Caco-2 (cell line): Measurements from ENCODE around the gene SLC43A3. TPM values are rescaled to one million over a fixed set of nuclear protein-coding genes. Genes with fewer than 3 reads are reported as not detected.
A peak's percentile ranks its signal among the peaks of the same experiment; 100 is the strongest.

ENCODE experiments used
- BruUV-seq: library from RNA; stranded (reverse); fragments of 400-500 nt; replicated peaks from 2 replicates; lab custom pipeline; 2021; lab: Mats Ljungman, UMichigan
- CTCF ChIA-PET: fragments of 300-600 bp; sonication (Branson Sonifier 250); formaldehyde crosslinking; loops from one replicate; lab custom pipeline; 2022; ENCODE audit warnings: antibody characterized with exemption; lab: Charles Lee
- POLR2A ChIA-PET: fragments of 300-600 bp; sonication (Branson Sonifier 250); formaldehyde crosslinking; loops from one replicate; lab custom pipeline; 2022; ENCODE audit warnings: antibody characterized with exemption; lab: Charles Lee
- DNase-seq, 2 experiments: peaks; one replicate each; pipeline versions ENCODE4 v3.0.0 to v3.0.0-alpha.2; 2020 to 2022
- H3K27me3 ChIP-seq: replicated peaks from 2 replicates; pipeline ENCODE4 v1.6.0; 2011; ENCODE audit warnings: low read length; ENCODE audit not compliant: control insufficient read depth, insufficient read depth
- H3K36me3 ChIP-seq: 2 replicates; pipeline ENCODE4 v1.5.1; 2011; ENCODE audit warnings: low read length; ENCODE audit not compliant: control insufficient read depth, insufficient read depth
- H3K4me1 ChIP-seq: fragments of 250-450 bp; sonication (Bioruptor Pico); 2 replicates; pipeline ENCODE4 v1.5.1; 2020; ENCODE audit warnings: mild to moderate bottlenecking
- H3K4me3 ChIP-seq: 2 replicates; pipeline ENCODE4 v1.5.1; 2011; ENCODE audit warnings: low read depth, mild to moderate bottlenecking, control low read depth, low read length
- H3K9me3 ChIP-seq: fragments of 250-450 bp; sonication (Bioruptor Pico); 2 replicates; pipeline ENCODE4 v1.5.1; 2020; ENCODE audit warnings: mild to moderate bottlenecking, moderate library complexity
- H3K27ac Mint-ChIP-seq: one replicate; pipeline ENCODE4 v1.8.0; 2022; ENCODE audit warnings: mixed read lengths; ENCODE audit not compliant: unreplicated experiment
- H3K27me3 Mint-ChIP-seq: one replicate; pipeline ENCODE4 v1.8.0; 2022; ENCODE audit warnings: mixed read lengths; ENCODE audit not compliant: insufficient read depth, unreplicated experiment
- H3K36me3 Mint-ChIP-seq: one replicate; pipeline ENCODE4 v1.8.0; 2022; ENCODE audit warnings: mild to moderate bottlenecking, mixed read lengths; ENCODE audit not compliant: insufficient read depth, unreplicated experiment
- H3K4me1 Mint-ChIP-seq: one replicate; pipeline ENCODE4 v1.8.0; 2022; ENCODE audit warnings: low read depth, mixed read lengths; ENCODE audit not compliant: unreplicated experiment
- H3K4me3 Mint-ChIP-seq: one replicate; pipeline ENCODE4 v1.8.0; 2022; ENCODE audit warnings: mild to moderate bottlenecking, moderate library complexity, mixed read lengths; ENCODE audit not compliant: unreplicated experiment
- H3K9me3 Mint-ChIP-seq: one replicate; pipeline ENCODE4 v1.8.0; 2022; ENCODE audit warnings: mixed read lengths; ENCODE audit not compliant: unreplicated experiment
- intact Hi-C: fragments of 100-400 bp; cut with micrococcal nuclease; formaldehyde crosslinking; loops from one replicate; pipeline ENCODE4 v1.10.0; 2022; ENCODE audit not compliant: unreplicated experiment
- total RNA-seq: library from RNA; stranded (reverse); gene quantifications from 2 replicates; pipeline ENCODE4 v1.2.3, GENCODE V29; 2022
- TF ChIP-seq, protein P1 (sequence below), 2 experiments: fragments of 200-600 bp in 1 of 2; IDR thresholded peaks; 1 replicate in 1 of 2; 2 replicates in 1 of 2; pipeline versions ENCODE4 v1.5.1 to v1.8.0; 2011 to 2022; ENCODE audit warnings: antibody characterized with exemption in 1 of 2, control low read depth in 1 of 2, inconsistent platforms in 1 of 2, low read depth in 1 of 2, low read length in 1 of 2, mild to moderate bottlenecking in 1 of 2, moderate library complexity in 1 of 2; ENCODE audit not compliant: insufficient read depth in 1 of 2, severe bottlenecking in 1 of 2, unreplicated experiment in 1 of 2

Gene SLC43A3
- total RNA-seq, 1 experiment from 2014 or later = not detected

DNA sequence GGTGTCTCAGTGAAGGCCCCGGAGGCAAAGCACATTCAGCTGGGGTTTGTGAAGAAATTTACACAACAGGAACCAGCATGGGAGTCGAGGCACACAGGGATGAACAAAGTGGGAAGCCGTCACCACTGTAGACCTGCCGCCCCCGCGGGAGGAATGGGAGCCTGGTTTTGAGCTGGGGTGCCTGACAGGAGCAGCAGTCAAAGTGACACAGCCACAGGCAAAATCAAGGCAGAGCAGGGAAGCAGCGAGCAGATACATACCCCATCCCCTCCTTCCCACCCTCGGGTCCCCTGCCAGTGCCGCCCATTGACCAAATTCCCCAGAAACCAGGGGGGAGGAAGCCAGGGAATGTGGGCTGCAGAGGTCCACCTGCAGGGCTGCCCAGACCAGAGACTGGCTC lies 67.9 kb downstream of the SLC43A3 start:
- peaks cover 40% of the 10 kb centered on the region for H3K4me1 ChIP-seq
- H3K27me3 Mint-ChIP-seq = no peaks in the 10 kb centered on the region
- no peaks in the 10 kb centered on the region for H3K9me3 ChIP-seq
- TF ChIP-seq, protein P1, sequence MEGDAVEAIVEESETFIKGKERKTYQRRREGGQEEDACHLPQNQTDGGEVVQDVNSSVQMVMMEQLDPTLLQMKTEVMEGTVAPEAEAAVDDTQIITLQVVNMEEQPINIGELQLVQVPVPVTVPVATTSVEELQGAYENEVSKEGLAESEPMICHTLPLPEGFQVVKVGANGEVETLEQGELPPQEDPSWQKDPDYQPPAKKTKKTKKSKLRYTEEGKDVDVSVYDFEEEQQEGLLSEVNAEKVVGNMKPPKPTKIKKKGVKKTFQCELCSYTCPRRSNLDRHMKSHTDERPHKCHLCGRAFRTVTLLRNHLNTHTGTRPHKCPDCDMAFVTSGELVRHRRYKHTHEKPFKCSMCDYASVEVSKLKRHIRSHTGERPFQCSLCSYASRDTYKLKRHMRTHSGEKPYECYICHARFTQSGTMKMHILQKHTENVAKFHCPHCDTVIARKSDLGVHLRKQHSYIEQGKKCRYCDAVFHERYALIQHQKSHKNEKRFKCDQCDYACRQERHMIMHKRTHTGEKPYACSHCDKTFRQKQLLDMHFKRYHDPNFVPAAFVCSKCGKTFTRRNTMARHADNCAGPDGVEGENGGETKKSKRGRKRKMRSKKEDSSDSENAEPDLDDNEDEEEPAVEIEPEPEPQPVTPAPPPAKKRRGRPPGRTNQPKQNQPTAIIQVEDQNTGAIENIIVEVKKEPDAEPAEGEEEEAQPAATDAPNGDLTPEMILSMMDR (IDR thresholded peaks at IDR 0.05; ENCODE audit: insufficient read depth in 1 of 2, low read depth in 1 of 2, low read length in 1 of 2, severe bottlenecking in 1 of 2, unreplicated experiment in 1 of 2) = no peak
- BruUV-seq = no TSS peak
- peaks cover 16% of the 10 kb centered on the region for H3K9me3 Mint-ChIP-seq
- ChIA-PET POLR2A (no interaction called here), CTCF (interaction anchor here (2.4 kb wide), 1 partner anchor 13 kb away, joined by 11 read pairs; no protein-coding TSS in a partner anchor)
- no peak overlapping the region for H3K4me3 Mint-ChIP-seq
- no peaks in the 10 kb centered on the region for H3K27me3 ChIP-seq
- H3K36me3 ChIP-seq = no peaks in the 10 kb centered on the region
- H3K4me3 ChIP-seq = no peak overlapping the region
- H3K36me3 Mint-ChIP-seq = peaks cover 6% of the 10 kb centered on the region
- DNase-seq = no peak
- intact Hi-C loops = no loop called here
- peak overlapping the region; percentile 74 for H3K27ac Mint-ChIP-seq
- peaks cover 27% of the 10 kb centered on the region for H3K4me1 Mint-ChIP-seq

DNA sequence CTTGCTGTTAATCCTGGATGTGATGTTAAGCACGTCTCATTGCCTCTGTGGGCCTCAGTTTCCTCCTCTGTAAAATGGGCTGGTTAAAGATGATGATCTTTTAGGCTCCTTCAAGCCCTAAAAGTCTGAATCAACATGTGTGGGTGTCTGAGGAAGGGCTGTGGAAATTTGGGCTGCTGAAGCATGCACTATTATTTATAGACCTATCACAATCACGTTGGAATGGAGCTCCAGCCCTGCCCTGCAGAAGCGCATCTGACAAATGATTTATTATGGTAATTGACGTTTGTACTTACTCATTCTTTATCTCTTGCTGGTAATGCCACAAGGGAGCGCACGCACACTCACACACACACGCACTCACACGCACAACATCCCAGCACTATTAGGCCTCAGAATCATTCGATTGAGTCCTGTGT lies 68.4 kb downstream of the SLC43A3 start:
- DNase-seq = no peak
- CTCF ChIA-PET = interaction anchor here (2.4 kb wide), 1 partner anchor 13 kb away, joined by 11 read pairs; no protein-coding TSS in a partner anchor

DNA sequence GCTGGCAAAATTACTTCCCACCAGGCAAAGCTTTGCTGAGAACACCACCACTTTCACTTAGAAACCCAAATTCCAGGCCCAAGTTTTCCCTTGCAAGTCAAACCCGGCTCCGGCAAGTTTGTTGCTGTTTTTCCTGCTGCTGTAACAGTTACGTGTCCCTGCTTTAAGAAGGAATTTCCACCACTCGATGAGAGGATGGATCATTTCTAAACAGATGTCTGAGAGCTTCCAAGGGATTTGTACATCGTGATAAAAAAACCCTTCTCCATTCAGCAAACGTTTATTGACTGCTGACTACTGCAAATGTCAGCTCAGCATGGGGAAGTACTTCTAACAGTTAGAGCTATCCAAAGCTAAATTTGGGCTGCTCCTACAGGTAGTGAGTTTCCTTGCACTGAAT lies 69.1 kb downstream of the SLC43A3 start:
- CTCF ChIA-PET = interaction anchor here (0.7 to 0.9 kb wide), 2 partner anchors 11 to 12 kb away, joined by 3 read pairs; no protein-coding TSS in a partner anchor
- no peak overlapping the region for H3K27ac Mint-ChIP-seq

More for the DNA sequence above, 68.4 kb downstream of the SLC43A3 start:
- Histone ChIP-seq H3K36me3 (no peaks in the 10 kb centered on the region), H3K27me3 (no peaks in the 10 kb centered on the region), H3K9me3 (no peaks in the 10 kb centered on the region), H3K4me3 (no peak overlapping the region), H3K4me1 (peaks cover 40% of the 10 kb centered on the region)
- H3K27me3 Mint-ChIP-seq = no peaks in the 10 kb centered on the region
- intact Hi-C loops = no loop called here
- TF ChIP-seq, protein P1 (IDR thresholded peaks at IDR 0.05; ENCODE audit: insufficient read depth in 1 of 2, low read depth in 1 of 2, low read length in 1 of 2, severe bottlenecking in 1 of 2, unreplicated experiment in 1 of 2) = no peak
- peak overlapping the region; percentile 74 for H3K27ac Mint-ChIP-seq
- no TSS peak for BruUV-seq
- POLR2A ChIA-PET = no interaction called here
- peaks cover 16% of the 10 kb centered on the region for H3K9me3 Mint-ChIP-seq
- H3K4me1 Mint-ChIP-seq = peaks cover 27% of the 10 kb centered on the region
- no peak overlapping the region for H3K4me3 Mint-ChIP-seq
- peaks cover 6% of the 10 kb centered on the region for H3K36me3 Mint-ChIP-seq

More for the DNA sequence above, 69.1 kb downstream of the SLC43A3 start:
- H3K4me1 Mint-ChIP-seq = peaks cover 27% of the 10 kb centered on the region
- DNase-seq = no peak
- H3K4me3 Mint-ChIP-seq = no peak overlapping the region
- no peaks in the 10 kb centered on the region for H3K27me3 Mint-ChIP-seq
- Histone ChIP-seq H3K36me3 (no peaks in the 10 kb centered on the region), H3K4me3 (no peak overlapping the region), H3K27me3 (no peaks in the 10 kb centered on the region), H3K4me1 (peaks cover 40% of the 10 kb centered on the region), H3K9me3 (no peaks in the 10 kb centered on the region)
- H3K36me3 Mint-ChIP-seq = peaks cover 6% of the 10 kb centered on the region
- H3K9me3 Mint-ChIP-seq = peaks cover 16% of the 10 kb centered on the region
- intact Hi-C loops = no loop called here
- POLR2A ChIA-PET = no interaction called here
- no TSS peak for BruUV-seq
- TF ChIP-seq, protein P1 (IDR thresholded peaks at IDR 0.05; ENCODE audit: insufficient read depth in 1 of 2, low read depth in 1 of 2, low read length in 1 of 2, severe bottlenecking in 1 of 2, unreplicated experiment in 1 of 2) = no peak
